ENCODE data around the gene WWC2. TPM values are rescaled to one million over a fixed set of nuclear protein-coding genes. Genes with fewer than 3 reads are reported as not detected.

Gene WWC2
- total and polyA plus RNA-seq, 5 donors from 2014 or later = 0.14 to 0.51 (median 0.27) TPM; not detected in 1

- Histone ChIP-seq H3K4me1 (ENCODE audit: control insufficient read depth, insufficient read depth, low read length, poor library complexity, severe bottlenecking) (no peaks in the 10 kb centered on the region), H3K27ac (ENCODE audit: insufficient read depth, low read length, poor library complexity, severe bottlenecking) (no peak overlapping the region), H3K27me3 (ENCODE audit: control insufficient read depth, insufficient read depth, low read length) (no peaks in the 10 kb centered on the region), H3K9me3 (ENCODE audit: control insufficient read depth in 2 of 2, low read length in 2 of 2) (no peaks in the 10 kb centered on the region), H3K4me3 (ENCODE audit: low read depth, low read length) (no peak overlapping the region), H3K36me3 (ENCODE audit: control insufficient read depth, insufficient read depth, low read length) (no peaks in the 10 kb centered on the region)
- Mint-ChIP-seq H3K27ac (no peak overlapping the region), H3K4me1 (no peaks in the 10 kb centered on the region), H3K36me3 (no peaks in the 10 kb centered on the region), H3K9me3 (peaks cover 0 to 1% (median 0%) of the 10 kb centered on the region in 7 donors), H3K27me3 (no peaks in the 10 kb centered on the region), H3K4me3 (no peak overlapping the region)
- no peak for ATAC-seq (ENCODE audit: low read depth in 2 of 2)
- DNase-seq = no peak
Measured at GRCh38 chr4:183154701-183155391, 55.8 kb downstream of the WWC2 start.

GRCh38 chr4:183155450-183156184 lies 56.6 kb downstream of the WWC2 start:
- no peak overlapping the region for H3K4me3 ChIP-seq (ENCODE audit: low read depth, low read length)
- no peak overlapping the region for H3K27ac Mint-ChIP-seq
- no peaks in the 10 kb centered on the region for H3K36me3 Mint-ChIP-seq

GRCh38 chr4:183157215-183157614 lies 58.2 kb downstream of the WWC2 start:
- Mint-ChIP-seq H3K27me3 (no peaks in the 10 kb centered on the region), H3K4me3 (no peak overlapping the region), H3K36me3 (no peaks in the 10 kb centered on the region), H3K4me1 (no peaks in the 10 kb centered on the region), H3K9me3 (peaks cover 0 to 1% (median 0%) of the 10 kb centered on the region in 7 donors), H3K27ac (no peak overlapping the region)
- H3K27ac ChIP-seq (ENCODE audit: insufficient read depth, low read length, poor library complexity, severe bottlenecking) = no peak overlapping the region
- no peaks in the 10 kb centered on the region for H3K27me3 ChIP-seq (ENCODE audit: control insufficient read depth, insufficient read depth, low read length)
- no peaks in the 10 kb centered on the region for H3K36me3 ChIP-seq (ENCODE audit: control insufficient read depth, insufficient read depth, low read length)
- DNase-seq (no peak), ATAC-seq (ENCODE audit: low read depth in 2 of 2) (no peak)
- no peaks in the 10 kb centered on the region for H3K4me1 ChIP-seq (ENCODE audit: control insufficient read depth, insufficient read depth, low read length, poor library complexity, severe bottlenecking)
- H3K4me3 ChIP-seq (ENCODE audit: low read depth, low read length) = no peak overlapping the region
- H3K9me3 ChIP-seq (ENCODE audit: control insufficient read depth in 2 of 2, low read length in 2 of 2) = no peaks in the 10 kb centered on the region

More at GRCh38 chr4:183155450-183156184, 56.6 kb downstream of the WWC2 start:
- no peaks in the 10 kb centered on the region for H3K27me3 Mint-ChIP-seq
- ATAC-seq (ENCODE audit: low read depth in 2 of 2) = no peak
- Histone ChIP-seq H3K27ac (ENCODE audit: insufficient read depth, low read length, poor library complexity, severe bottlenecking) (no peak overlapping the region), H3K36me3 (ENCODE audit: control insufficient read depth, insufficient read depth, low read length) (no peaks in the 10 kb centered on the region), H3K9me3 (ENCODE audit: control insufficient read depth in 2 of 2, low read length in 2 of 2) (no peaks in the 10 kb centered on the region), H3K27me3 (ENCODE audit: control insufficient read depth, insufficient read depth, low read length) (no peaks in the 10 kb centered on the region), H3K4me1 (ENCODE audit: control insufficient read depth, insufficient read depth, low read length, poor library complexity, severe bottlenecking) (no peaks in the 10 kb centered on the region)
- no peak for DNase-seq
- H3K4me3 Mint-ChIP-seq = no peak overlapping the region
- peaks cover 0 to 1% (median 0%) of the 10 kb centered on the region in 7 donors for H3K9me3 Mint-ChIP-seq
- H3K4me1 Mint-ChIP-seq = no peaks in the 10 kb centered on the region

- DNase-seq (no peak), ATAC-seq (ENCODE audit: low read depth in 2 of 2) (no peak)
- H3K4me3 Mint-ChIP-seq = no peak overlapping the region
- H3K27me3 Mint-ChIP-seq = no peaks in the 10 kb centered on the region
- no peak overlapping the region for H3K27ac Mint-ChIP-seq
- peaks cover 0 to 1% (median 0%) of the 10 kb centered on the region in 7 donors for H3K9me3 Mint-ChIP-seq
- no peaks in the 10 kb centered on the region for H3K36me3 Mint-ChIP-seq
- H3K4me1 ChIP-seq (ENCODE audit: control insufficient read depth, insufficient read depth, low read length, poor library complexity, severe bottlenecking) = no peaks in the 10 kb centered on the region
- H3K4me1 Mint-ChIP-seq = no peaks in the 10 kb centered on the region
- no peaks in the 10 kb centered on the region for H3K36me3 ChIP-seq (ENCODE audit: control insufficient read depth, insufficient read depth, low read length)
- no peaks in the 10 kb centered on the region for H3K9me3 ChIP-seq (ENCODE audit: control insufficient read depth in 2 of 2, low read length in 2 of 2)
- no peak overlapping the region for H3K27ac ChIP-seq (ENCODE audit: insufficient read depth, low read length, poor library complexity, severe bottlenecking)
- H3K27me3 ChIP-seq (ENCODE audit: control insufficient read depth, insufficient read depth, low read length) = no peaks in the 10 kb centered on the region
- no peak overlapping the region for H3K4me3 ChIP-seq (ENCODE audit: low read depth, low read length)
Measured at GRCh38 chr4:183158062-183158461, 59.0 kb downstream of the WWC2 start.

GRCh38 chr4:183161630-183162029 lies 62.6 kb downstream of the WWC2 start:
- Mint-ChIP-seq H3K27ac (no peak overlapping the region), H3K36me3 (no peaks in the 10 kb centered on the region), H3K9me3 (no peaks in the 10 kb centered on the region), H3K4me3 (no peak overlapping the region), H3K27me3 (no peaks in the 10 kb centered on the region), H3K4me1 (no peaks in the 10 kb centered on the region)
- no peak overlapping the region for H3K27ac ChIP-seq (ENCODE audit: insufficient read depth, low read length, poor library complexity, severe bottlenecking)
- H3K4me1 ChIP-seq (ENCODE audit: control insufficient read depth, insufficient read depth, low read length, poor library complexity, severe bottlenecking) = no peaks in the 10 kb centered on the region
- ATAC-seq (ENCODE audit: low read depth in 2 of 2) = no peak
- no peaks in the 10 kb centered on the region for H3K27me3 ChIP-seq (ENCODE audit: control insufficient read depth, insufficient read depth, low read length)
- no peaks in the 10 kb centered on the region for H3K36me3 ChIP-seq (ENCODE audit: control insufficient read depth, insufficient read depth, low read length)
- H3K9me3 ChIP-seq (ENCODE audit: control insufficient read depth in 2 of 2, low read length in 2 of 2) = no peaks in the 10 kb centered on the region
- no peak for DNase-seq
- no peak overlapping the region for H3K4me3 ChIP-seq (ENCODE audit: low read depth, low read length)

GRCh38 chr4:183163135-183163534 lies 64.1 kb downstream of the WWC2 start:
- H3K9me3 ChIP-seq (ENCODE audit: control insufficient read depth in 2 of 2, low read length in 2 of 2) = no peaks in the 10 kb centered on the region
- DNase-seq (no peak), ATAC-seq (ENCODE audit: low read depth in 2 of 2) (no peak)
- no peaks in the 10 kb centered on the region for H3K36me3 ChIP-seq (ENCODE audit: control insufficient read depth, insufficient read depth, low read length)
- no peaks in the 10 kb centered on the region for H3K27me3 Mint-ChIP-seq
- H3K4me1 Mint-ChIP-seq = no peaks in the 10 kb centered on the region
- H3K9me3 Mint-ChIP-seq = peaks cover 0 to 1% (median 0%) of the 10 kb centered on the region in 7 donors
- no peak overlapping the region for H3K4me3 Mint-ChIP-seq
- no peaks in the 10 kb centered on the region for H3K4me1 ChIP-seq (ENCODE audit: control insufficient read depth, insufficient read depth, low read length, poor library complexity, severe bottlenecking)
- no peak overlapping the region for H3K27ac ChIP-seq (ENCODE audit: insufficient read depth, low read length, poor library complexity, severe bottlenecking)
- H3K36me3 Mint-ChIP-seq = no peaks in the 10 kb centered on the region
- H3K4me3 ChIP-seq (ENCODE audit: low read depth, low read length) = no peak overlapping the region
- no peak overlapping the region for H3K27ac Mint-ChIP-seq
- H3K27me3 ChIP-seq (ENCODE audit: control insufficient read depth, insufficient read depth, low read length) = no peaks in the 10 kb centered on the region

- Mint-ChIP-seq H3K27ac (no peak overlapping the region), H3K36me3 (no peaks in the 10 kb centered on the region), H3K4me3 (no peak overlapping the region), H3K4me1 (no peaks in the 10 kb centered on the region), H3K27me3 (no peaks in the 10 kb centered on the region), H3K9me3 (peaks cover 0 to 1% (median 0%) of the 10 kb centered on the region in 7 donors)
- DNase-seq (no peak), ATAC-seq (ENCODE audit: low read depth in 2 of 2) (no peak)
- no peaks in the 10 kb centered on the region for H3K9me3 ChIP-seq (ENCODE audit: control insufficient read depth in 2 of 2, low read length in 2 of 2)
- H3K27me3 ChIP-seq (ENCODE audit: control insufficient read depth, insufficient read depth, low read length) = no peaks in the 10 kb centered on the region
- no peaks in the 10 kb centered on the region for H3K4me1 ChIP-seq (ENCODE audit: control insufficient read depth, insufficient read depth, low read length, poor library complexity, severe bottlenecking)
- no peaks in the 10 kb centered on the region for H3K36me3 ChIP-seq (ENCODE audit: control insufficient read depth, insufficient read depth, low read length)
- H3K27ac ChIP-seq (ENCODE audit: insufficient read depth, low read length, poor library complexity, severe bottlenecking) = no peak overlapping the region
- no peak overlapping the region for H3K4me3 ChIP-seq (ENCODE audit: low read depth, low read length)
Measured at GRCh38 chr4:183164963-183165362, 65.9 kb downstream of the WWC2 start.

GRCh38 chr4:183165376-183165775 lies 66.3 kb downstream of the WWC2 start:
- ATAC-seq (ENCODE audit: low read depth in 2 of 2) (no peak), DNase-seq (no peak)
- Histone ChIP-seq H3K9me3 (ENCODE audit: control insufficient read depth in 2 of 2, low read length in 2 of 2) (no peaks in the 10 kb centered on the region), H3K27ac (ENCODE audit: insufficient read depth, low read length, poor library complexity, severe bottlenecking) (no peak overlapping the region), H3K27me3 (ENCODE audit: control insufficient read depth, insufficient read depth, low read length) (no peaks in the 10 kb centered on the region), H3K4me1 (ENCODE audit: control insufficient read depth, insufficient read depth, low read length, poor library complexity, severe bottlenecking) (no peaks in the 10 kb centered on the region), H3K4me3 (ENCODE audit: low read depth, low read length) (no peak overlapping the region), H3K36me3 (ENCODE audit: control insufficient read depth, insufficient read depth, low read length) (no peaks in the 10 kb centered on the region)
- no peaks in the 10 kb centered on the region for H3K36me3 Mint-ChIP-seq
- no peaks in the 10 kb centered on the region for H3K4me1 Mint-ChIP-seq
- H3K27me3 Mint-ChIP-seq = no peaks in the 10 kb centered on the region
- H3K4me3 Mint-ChIP-seq = no peak overlapping the region
- H3K9me3 Mint-ChIP-seq = peaks cover 0 to 1% (median 0%) of the 10 kb centered on the region in 7 donors
- H3K27ac Mint-ChIP-seq = no peak overlapping the region
